Measurements from ENCODE around the gene KCNMB4. TPM values are rescaled to one million over a fixed set of nuclear protein-coding genes. Genes with fewer than 3 reads are reported as not detected.

KCNMB4 gene
- total and polyA plus RNA-seq, 2 experiments from 2014 or later: 4.3 to 9.2 TPM

- Histone ChIP-seq H3K27me3 (no peaks in the 10 kb centered on the region), H3K4me3 (no peak overlapping the region), H3K9me2 (replicated peaks; ENCODE audit: insufficient read depth) (no peaks in the 10 kb centered on the region), H3K9me3 (ENCODE audit: low read depth) (no peaks in the 10 kb centered on the region), H3K4me2 (no peak overlapping the region), H3K36me3 (replicated peaks; ENCODE audit: insufficient read depth, low read depth) (no peaks in the 10 kb centered on the region), H3K4me1 (ENCODE audit: insufficient read depth) (no peaks in the 10 kb centered on the region), H3K27ac (no peak overlapping the region), H3K79me2 (no peaks in the 10 kb centered on the region), H2AFZ (no peak overlapping the region), H4K20me1 (ENCODE audit: insufficient read depth, poor library complexity, severe bottlenecking) (no peaks in the 10 kb centered on the region)
- 44% methylated on average over 1 of the region's 1 CpG for WGBS (ENCODE audit: low lambda C conversion rate, missing lambda C conversion rate)
- no peak for TF ChIP-seq EZH2 (IDR thresholded peaks at IDR 0.05; ENCODE audit: borderline replicate concordance)
- TF ChIP-seq CTCF (IDR thresholded peaks at IDR 0.05; ENCODE audit: poor library complexity): no peak
- TF ChIP-seq EZH2phosphoT487 (IDR thresholded peaks at IDR 0.05; ENCODE audit: low read depth, severe bottlenecking, unreplicated experiment): no peak
- no peak for DNase-seq (ENCODE audit: low spot score)
These were observed 77.1 kb downstream of the KCNMB4 start for GRCh38 chr12:70443062-70443673.

- 44% methylated on average over 4 of the region's 4 CpGs for WGBS (ENCODE audit: low lambda C conversion rate, missing lambda C conversion rate)
- no peaks in the 10 kb centered on the region for H3K27me3 ChIP-seq
- DNase-seq (ENCODE audit: low spot score): peak; percentile 20
These were observed 78.8 kb downstream of the KCNMB4 start for GRCh38 chr12:70444903-70445302.

GRCh38 chr12:70448371-70448770 lies 82.3 kb downstream of the KCNMB4 start:
- Histone ChIP-seq H3K79me2 (no peaks in the 10 kb centered on the region), H2AFZ (no peak overlapping the region), H3K9me2 (replicated peaks; ENCODE audit: insufficient read depth) (no peaks in the 10 kb centered on the region), H3K4me3 (no peak overlapping the region), H3K4me2 (no peak overlapping the region), H3K27me3 (no peaks in the 10 kb centered on the region), H4K20me1 (ENCODE audit: insufficient read depth, poor library complexity, severe bottlenecking) (no peaks in the 10 kb centered on the region), H3K27ac (no peak overlapping the region), H3K9me3 (ENCODE audit: low read depth) (no peaks in the 10 kb centered on the region), H3K36me3 (replicated peaks; ENCODE audit: insufficient read depth, low read depth) (no peaks in the 10 kb centered on the region), H3K4me1 (ENCODE audit: insufficient read depth) (no peaks in the 10 kb centered on the region)
- no peak for DNase-seq (ENCODE audit: low spot score)
- WGBS (ENCODE audit: low lambda C conversion rate, missing lambda C conversion rate): 84% methylated on average over 4 of the region's 4 CpGs
- TF ChIP-seq EZH2phosphoT487 (IDR thresholded peaks at IDR 0.05; ENCODE audit: low read depth, severe bottlenecking, unreplicated experiment) (no peak), EZH2 (IDR thresholded peaks at IDR 0.05; ENCODE audit: borderline replicate concordance) (no peak), CTCF (IDR thresholded peaks at IDR 0.05; ENCODE audit: poor library complexity) (no peak)

More at GRCh38 chr12:70444903-70445302, 78.8 kb downstream of the KCNMB4 start:
- Histone ChIP-seq H3K9me2 (replicated peaks; ENCODE audit: insufficient read depth) (no peaks in the 10 kb centered on the region), H3K27ac (no peak overlapping the region), H3K79me2 (no peaks in the 10 kb centered on the region), H4K20me1 (ENCODE audit: insufficient read depth, poor library complexity, severe bottlenecking) (no peaks in the 10 kb centered on the region), H3K4me2 (no peak overlapping the region), H2AFZ (no peak overlapping the region), H3K9me3 (ENCODE audit: low read depth) (no peaks in the 10 kb centered on the region), H3K4me1 (ENCODE audit: insufficient read depth) (no peaks in the 10 kb centered on the region), H3K4me3 (no peak overlapping the region), H3K36me3 (replicated peaks; ENCODE audit: insufficient read depth, low read depth) (no peaks in the 10 kb centered on the region)
- TF ChIP-seq EZH2phosphoT487 (IDR thresholded peaks at IDR 0.05; ENCODE audit: low read depth, severe bottlenecking, unreplicated experiment) (no peak), EZH2 (IDR thresholded peaks at IDR 0.05; ENCODE audit: borderline replicate concordance) (no peak), CTCF (IDR thresholded peaks at IDR 0.05; ENCODE audit: poor library complexity) (no peak)
